K562 (cell line): ENCODE data around the gene NEK1. TPM values are rescaled to one million over a fixed set of nuclear protein-coding genes. Genes with fewer than 3 reads are reported as not detected.

Experiments used
- ATAC-seq: fragments of 200-7000 bp; cut with Tn5 transposase; 3 replicates; pipeline ENCODE4 v1.9.1; 2020; ENCODE audit warnings: moderate library complexity
- BruUV-seq: library from RNA; stranded (reverse); fragments of 400-500 nt; replicated peaks from 2 replicates; lab custom pipeline; 2021; lab: Mats Ljungman, UMichigan
- CTCF ChIA-PET: fragments of 300-600 bp; formaldehyde crosslinking; extraction: SDS; loops from one replicate; lab custom pipeline; 2021; ENCODE audit warnings: low intra/inter-chr PET ratio; lab: Yijun Ruan, JAX
- POLR2A ChIA-PET: fragments of 300-600, 350-650 bp; sonication (Branson Sonifier 250); formaldehyde crosslinking; extraction: SDS; loops from one replicate; lab custom pipeline; 2021; ENCODE audit warnings: antibody characterized with exemption, inconsistent platforms; lab: Yijun Ruan, JAX
- DNase-seq, 4 experiments: peaks; one replicate each; pipeline versions ENCODE4 v3.0.0 to v3.0.0-alpha.2; 2011 to 2018; ENCODE audit warnings: low spot score in 3 of 4, mixed read lengths in 3 of 4; ENCODE audit errors: extremely low read depth in 1 of 4
- FAIRE-seq: peaks from 2 replicates; lab custom pipeline; 2011; peaks lifted over from hg19 to GRCh38; lab: Jason Lieb, UNC
- H2AFZ ChIP-seq: 2 replicates; pipeline ENCODE4 v1.6.0; 2011; ENCODE audit warnings: low read depth, low read length, control low read depth, inconsistent platforms
- H3K27ac ChIP-seq: fragments of 200-600 bp; 3 replicates; pipeline ENCODE4 v1.8.0; 2011; ENCODE audit warnings: low read depth, mild to moderate bottlenecking, control low read depth, inconsistent platforms, low read length, moderate library complexity, mixed read lengths; ENCODE audit errors: extremely low read depth
- H3K27me3 ChIP-seq, 2 experiments: fragments of 300-600 bp in 1 of 2; 2 replicates in 1 of 2; 3 replicates in 1 of 2; pipeline versions ENCODE4 v1.6.0 to v1.8.0; 2011; ENCODE audit warnings: inconsistent platforms in 2 of 2, low read length in 2 of 2, mild to moderate bottlenecking in 1 of 2, mixed read lengths in 1 of 2, moderate library complexity in 1 of 2; ENCODE audit not compliant: control insufficient read depth in 2 of 2, insufficient read depth in 2 of 2
- H3K36me3 ChIP-seq: fragments of 300-600 bp; 3 replicates; pipeline ENCODE4 v1.8.0; 2011; ENCODE audit warnings: mild to moderate bottlenecking, low read length, inconsistent platforms; ENCODE audit not compliant: control insufficient read depth, insufficient read depth
- H3K4me1 ChIP-seq, 2 experiments: fragments of 200-600 bp in 1 of 2; replicated peaks in 1 of 2; 2 replicates in 1 of 2; 3 replicates in 1 of 2; pipeline versions ENCODE4 v1.5.1 to v1.8.0; 2011; ENCODE audit warnings: inconsistent platforms in 2 of 2, low read length in 2 of 2, mild to moderate bottlenecking in 1 of 2, mixed read lengths in 1 of 2, moderate library complexity in 1 of 2; ENCODE audit not compliant: control insufficient read depth in 2 of 2, insufficient read depth in 2 of 2
- H3K4me2 ChIP-seq: 2 replicates; pipeline ENCODE4 v1.6.1; 2011; ENCODE audit warnings: low read length, control low read depth, inconsistent platforms, mixed read lengths; ENCODE audit not compliant: insufficient read depth
- H3K4me3 ChIP-seq: fragments of 200-600 bp; sonication (generic), shearing (Covaris generic); 2 replicates; pipeline ENCODE4 v1.5.1; 2016; ENCODE audit warnings: control low read depth, inconsistent platforms
- H3K79me2 ChIP-seq: fragments of 200-600 bp; 3 replicates; pipeline ENCODE4 v1.8.0; 2011; ENCODE audit warnings: low read length, inconsistent platforms; ENCODE audit not compliant: control insufficient read depth, insufficient read depth
- H3K9ac ChIP-seq, 2 experiments: 2 replicates each; pipeline versions ENCODE4 v1.6.0 to v1.6.1; 2011; ENCODE audit warnings: low read depth in 2 of 2, low read length in 2 of 2, control low read depth in 1 of 2, inconsistent platforms in 1 of 2, mild to moderate bottlenecking in 1 of 2, mixed read lengths in 1 of 2; ENCODE audit not compliant: insufficient read depth in 1 of 2
- H3K9me1 ChIP-seq: one replicate; pipeline ENCODE4 v1.6.0; 2011; ENCODE audit warnings: inconsistent platforms, mild to moderate bottlenecking, low read length, moderate library complexity; ENCODE audit not compliant: control insufficient read depth, insufficient read depth
- H3K9me3 ChIP-seq: replicated peaks from 2 replicates; pipeline ENCODE4 v1.5.1; 2011; ENCODE audit warnings: low read depth, low read length, inconsistent platforms; ENCODE audit not compliant: control insufficient read depth, insufficient read depth
- H4K20me1 ChIP-seq: replicated peaks from 2 replicates; pipeline ENCODE4 v1.6.1; 2011; ENCODE audit warnings: low read length, inconsistent platforms, mixed read lengths; ENCODE audit not compliant: control insufficient read depth, insufficient read depth
- ASH1L ChIP-seq: fragments of 450-650 bp; IDR thresholded peaks from 2 replicates; pipeline ENCODE4 v1.6.1; 2018; ENCODE audit warnings: borderline replicate concordance, mild to moderate bottlenecking, low read depth; ENCODE audit not compliant: partially characterized antibody
- DMBX1 ChIP-seq: fragments of 250-450 bp; sonication (Bioruptor Pico); IDR thresholded peaks from 2 replicates; pipeline ENCODE4 v1.8.0; 2022; ENCODE audit warnings: inconsistent platforms, mild to moderate bottlenecking, moderate library complexity, borderline replicate concordance
- HDAC3 ChIP-seq: fragments of 450-650 bp; IDR thresholded peaks from 2 replicates; pipeline ENCODE4 v1.6.1; 2018; ENCODE audit warnings: borderline replicate concordance, mild to moderate bottlenecking, moderate library complexity; ENCODE audit not compliant: partially characterized antibody
- JUNB ChIP-seq: fragments of 450-650 bp; formaldehyde crosslinking; conservative IDR thresholded peaks from 2 replicates; pipeline ENCODE4 v1.4.0; 2020; ENCODE audit warnings: mild to moderate bottlenecking
- MCM3 ChIP-seq: fragments of 450-650 bp; IDR thresholded peaks from 2 replicates; pipeline ENCODE4 v1.6.1; 2016
- NCOA4 ChIP-seq: fragments of 450-650 bp; IDR thresholded peaks from 2 replicates; pipeline ENCODE4 v1.6.1; 2018; ENCODE audit warnings: mild to moderate bottlenecking; ENCODE audit not compliant: partially characterized antibody
- NCOR1 ChIP-seq: fragments of 450-650 bp; IDR thresholded peaks from 2 replicates; pipeline ENCODE4 v1.6.1; 2016; ENCODE audit warnings: mild to moderate bottlenecking, moderate library complexity
- NFXL1 ChIP-seq: fragments of 450-650 bp; formaldehyde crosslinking; IDR thresholded peaks from 2 replicates; pipeline ENCODE4 v1.4.0; 2021; ENCODE audit warnings: mild to moderate bottlenecking
- OTX1 ChIP-seq: fragments of 450-650 bp; formaldehyde crosslinking; IDR thresholded peaks from 2 replicates; pipeline ENCODE4 v1.4.0; 2022; ENCODE audit warnings: mild to moderate bottlenecking
- POLR3A ChIP-seq: IDR thresholded peaks from 2 replicates; pipeline ENCODE4 v1.6.1; 2011; ENCODE audit warnings: borderline replicate concordance, mild to moderate bottlenecking, moderate library complexity; ENCODE audit not compliant: insufficient read length, insufficient read depth; ENCODE audit errors: extremely low read depth
- STAG1 ChIP-seq: sonication (generic); formaldehyde crosslinking; IDR thresholded peaks from 2 replicates; pipeline ENCODE4 v1.5.0; 2020; ENCODE audit warnings: missing genetic modification reagents, borderline replicate concordance
- STAT5A ChIP-seq: IDR thresholded peaks from 2 replicates; pipeline ENCODE4 v1.6.1; 2012; ENCODE audit warnings: low read length, inconsistent platforms, borderline replicate concordance
- ZNF140 ChIP-seq: fragments of 250-450 bp; sonication (Bioruptor Pico); IDR thresholded peaks from 2 replicates; pipeline ENCODE4 v1.8.0; 2021; ENCODE audit warnings: moderate library complexity, mild to moderate bottlenecking, inconsistent platforms
- ZNF274 ChIP-seq: IDR thresholded peaks from 2 replicates; pipeline ENCODE4 v1.6.1; 2011; ENCODE audit warnings: low read depth, mild to moderate bottlenecking, low read length, moderate library complexity, borderline replicate concordance
- ZNF764 ChIP-seq: fragments of 250-450 bp; sonication (Bioruptor Pico); IDR thresholded peaks from 2 replicates; pipeline ENCODE4 v1.4.0; 2020; ENCODE audit warnings: low read depth, mild to moderate bottlenecking, moderate library complexity
- WGBS: fragments of 100-300 bp; shearing (Covaris generic); methylation state at CpG from one replicate; pipeline ENCODE4 v1.1.6; 2016; ENCODE audit warnings: low coverage, mixed read lengths; ENCODE audit not compliant: insufficient coverage; ENCODE audit errors: missing lambda C conversion rate; 5-methylcytosine and 5-hydroxymethylcytosine counted together
- in situ Hi-C: fragments of 300-500 bp; cut with MboI; formaldehyde crosslinking; loops from 4 replicates; pipeline ENCODE4 v1.15.0; 2018; ENCODE audit warnings: inconsistent platforms, mixed read lengths
- intact Hi-C: fragments of 100-400 bp; cut with micrococcal nuclease; formaldehyde crosslinking; loops from 2 replicates; pipeline ENCODE4 v1.14.2; 2022
- polyA plus RNA-seq, 8 experiments: library from polyadenylated mRNA; depleted of rRNA in 4 of 8; stranded (reverse) in 5 of 8; unstranded in 3 of 8; fragments of >200 nt; fragmentation: Nextera tagmentation in 2 of 8; fragmentation: Illumina TruSeq in 1 of 8; extraction: Ambion mirVana in 2 of 8; extraction: Trizol in 1 of 8; gene quantifications; 2 replicates each; pipeline versions ENCODE4 v1.2.1 to v1.2.3, GENCODE V29; 2011 to 2014; ENCODE audit warnings: inconsistent platforms in 1 of 8, missing spikeins in 1 of 8
- total RNA-seq, 7 experiments: library from RNA; depleted of rRNA in 6 of 7; stranded (reverse); fragments of >200 nt in 6 of 7; fragmentation: Illumina TruSeq in 2 of 7; extraction: Trizol in 2 of 7; gene quantifications; 2 replicates each; pipeline versions ENCODE4 v1.2.1 to v1.2.3, GENCODE V29; 2011 to 2021; ENCODE audit warnings: low replicate concordance in 1 of 7
- TF ChIP-seq, protein P1 (sequence below), 2 experiments: IDR thresholded peaks; 2 replicates each; pipeline ENCODE4 v1.6.1; 2011; ENCODE audit warnings: borderline replicate concordance in 1 of 2, control low read depth in 1 of 2, low read depth in 1 of 2, low read length in 1 of 2, mild to moderate bottlenecking in 1 of 2, mixed read lengths in 1 of 2, moderate library complexity in 1 of 2; ENCODE audit not compliant: insufficient read depth in 1 of 2, insufficient read length in 1 of 2, poor library complexity in 1 of 2, severe bottlenecking in 1 of 2; ENCODE audit errors: extremely low read depth in 1 of 2
- TF ChIP-seq, protein P2 (sequence below): IDR thresholded peaks from 2 replicates; pipeline ENCODE4 v1.6.1; 2012; ENCODE audit warnings: low read depth, low read length, improper control_type of control experiment, borderline replicate concordance

Gene NEK1
- total and polyA plus RNA-seq, 9 of the 15 experiments (the other 6 are each of a cell fraction or from before 2014, with no cell fraction given), result 6.2 to 15.7 (median 10.3) TPM

DNA sequence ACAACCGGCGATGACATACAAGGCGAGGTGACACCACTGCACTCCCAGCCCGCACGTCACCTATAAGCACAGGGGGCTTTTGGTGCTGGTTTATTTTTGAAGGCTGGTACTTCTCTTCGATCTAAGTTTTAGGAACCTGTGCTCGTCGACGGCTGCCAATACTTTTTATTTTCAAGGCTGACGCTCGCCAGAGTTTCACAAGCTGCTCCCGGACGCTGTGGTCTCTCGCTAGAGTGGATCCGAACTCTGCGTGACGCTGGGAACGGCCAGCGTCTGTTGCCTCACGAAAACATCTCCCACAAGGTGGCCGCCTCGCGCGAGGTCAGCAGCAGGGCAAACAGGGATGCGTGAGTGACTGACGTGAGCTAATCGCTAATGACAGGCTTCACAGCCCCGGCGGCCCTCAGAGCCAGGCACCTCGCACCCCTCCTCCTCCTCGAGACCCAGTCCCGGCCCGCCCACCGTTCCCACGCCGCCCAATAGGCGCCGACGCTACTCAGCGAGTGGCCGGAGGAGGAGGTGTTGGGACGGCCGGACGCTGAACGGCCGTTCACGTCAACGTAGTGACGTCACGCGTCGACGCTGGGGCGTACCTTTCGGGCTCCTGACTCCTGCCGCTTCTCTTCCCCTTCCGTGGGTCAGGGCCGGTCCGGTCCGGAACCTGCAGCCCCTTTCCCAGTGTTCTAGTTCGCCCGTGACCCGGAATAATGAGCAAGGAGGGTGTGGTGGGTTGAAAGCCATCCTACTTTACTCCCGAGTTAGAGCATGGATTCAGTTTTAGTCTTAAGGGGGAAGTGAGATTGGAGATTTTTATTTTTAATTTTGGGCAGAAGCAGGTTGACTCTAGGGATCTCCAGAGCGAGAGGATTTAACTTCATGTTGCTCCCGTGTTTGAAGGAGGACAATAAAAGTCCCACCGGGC is 7.8 kb upstream of the NEK1 start, which contains the start of gene CLCN3 (continued):
- no peak for TF ChIP-seq NFXL1 (CRISPR knock-in tag)

DNA sequence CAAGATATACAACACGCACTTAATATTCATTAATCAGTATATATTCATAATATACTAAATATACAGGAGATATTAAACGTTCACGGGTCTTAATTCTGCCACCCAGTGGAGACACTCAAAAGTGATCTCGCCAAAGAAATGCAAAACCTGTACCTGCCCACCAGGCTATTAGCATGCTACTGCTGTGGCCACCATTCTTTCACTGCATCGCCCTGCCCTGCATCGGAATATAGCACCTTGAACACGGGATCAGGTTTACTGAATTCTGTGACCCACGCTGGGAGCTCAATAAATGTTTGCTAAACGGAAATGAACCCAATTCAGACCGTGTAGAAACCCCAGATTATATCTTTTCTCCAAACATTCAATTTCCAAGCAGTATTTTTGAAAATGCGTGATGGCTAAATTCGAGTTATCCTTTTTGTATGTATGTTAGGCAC is 7.2 kb upstream of the NEK1 start:
- Histone ChIP-seq H3K4me3 (peak overlapping the region; percentile 53), H3K9ac (peak overlapping the region; percentile 91 to 94), H3K4me2 (peak overlapping the region; percentile 94), H3K9me3 (no peaks in the 10 kb centered on the region), H4K20me1 (no peaks in the 10 kb centered on the region), H3K4me1 (peaks cover 4 to 31% of the 10 kb centered on the region in 2 experiments; a peak in 4 of 5 replicates), H3K27me3 (no peaks in the 10 kb centered on the region), H3K27ac (peak overlapping the region; percentile 98), H3K36me3 (no peaks in the 10 kb centered on the region), H3K79me2 (peaks cover 59% of the 10 kb centered on the region), H2AFZ (peak overlapping the region; percentile 90), H3K9me1 (no peaks in the 10 kb centered on the region)
- FAIRE-seq (peak; percentile 42), DNase-seq (peak; percentile 41 to 76 (median 52)), ATAC-seq (peak; percentile 54)
- intact Hi-C loops (no loop called here), in situ Hi-C loops (loop anchor here (10.0 to 25.0 kb wide), 2 partner anchors 135 to 418 kb away; partner anchors contain the start of genes HPF1 and MFAP3L)
- TSS peak; percentile 95 for BruUV-seq
- ChIA-PET CTCF (no interaction called here), POLR2A (interaction anchor here (0.6 to 2.9 kb wide), 8 partner anchors 9 to 104 kb away, joined by 3 to 36 read pairs (median 4); no protein-coding TSS in a partner anchor)
- WGBS, result 0% methylated on average over 12 of the region's 12 CpGs
- TF ChIP-seq ZNF764 (CRISPR knock-in tag) (no peak), OTX1 (CRISPR knock-in tag) (no peak), NCOA4 (no peak), POLR3A (no peak), ZNF274 (no peak), STAT5A (no peak), MCM3 (no peak), STAG1 (no peak), ASH1L (no peak), JUNB (no peak), DMBX1 (no peak), HDAC3 (peak; percentile 11), ZNF140 (no peak), NCOR1 (no peak)
- TF ChIP-seq, protein P1, sequence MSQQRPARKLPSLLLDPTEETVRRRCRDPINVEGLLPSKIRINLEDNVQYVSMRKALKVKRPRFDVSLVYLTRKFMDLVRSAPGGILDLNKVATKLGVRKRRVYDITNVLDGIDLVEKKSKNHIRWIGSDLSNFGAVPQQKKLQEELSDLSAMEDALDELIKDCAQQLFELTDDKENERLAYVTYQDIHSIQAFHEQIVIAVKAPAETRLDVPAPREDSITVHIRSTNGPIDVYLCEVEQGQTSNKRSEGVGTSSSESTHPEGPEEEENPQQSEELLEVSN (IDR thresholded peaks at IDR 0.05; ENCODE audit: borderline replicate concordance in 1 of 2, extremely low read depth in 1 of 2, insufficient read depth in 1 of 2, insufficient read length in 1 of 2, low read depth in 1 of 2, low read length in 1 of 2, poor library complexity in 1 of 2, severe bottlenecking in 1 of 2), result peak in 1 of 2 experiments; percentile 48
- TF ChIP-seq, protein P2, sequence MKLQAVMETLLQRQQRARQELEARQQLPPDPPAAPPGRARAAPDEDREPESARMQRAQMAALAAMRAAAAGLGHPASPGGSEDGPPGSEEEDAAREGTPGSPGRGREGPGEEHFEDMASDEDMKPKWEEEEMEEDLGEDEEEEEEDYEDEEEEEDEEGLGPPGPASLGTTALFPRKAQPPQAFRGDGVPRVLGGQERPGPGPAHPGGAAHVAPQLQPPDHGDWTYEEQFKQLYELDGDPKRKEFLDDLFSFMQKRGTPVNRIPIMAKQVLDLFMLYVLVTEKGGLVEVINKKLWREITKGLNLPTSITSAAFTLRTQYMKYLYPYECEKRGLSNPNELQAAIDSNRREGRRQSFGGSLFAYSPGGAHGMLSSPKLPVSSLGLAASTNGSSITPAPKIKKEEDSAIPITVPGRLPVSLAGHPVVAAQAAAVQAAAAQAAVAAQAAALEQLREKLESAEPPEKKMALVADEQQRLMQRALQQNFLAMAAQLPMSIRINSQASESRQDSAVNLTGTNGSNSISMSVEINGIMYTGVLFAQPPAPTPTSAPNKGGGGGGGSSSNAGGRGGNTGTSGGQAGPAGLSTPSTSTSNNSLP, result peak; percentile 84; the same call in 1 of the 2 replicates
